T-helper 9 cell (primary cell): Measurements from ENCODE around the gene SLC35A4.
"Not testable (repeated sequence)": the region's sequence is repeated elsewhere in the genome, so short reads cannot be mapped to it uniquely, and the experiment has no call there.

Experiments
- DNase-seq: peaks from one replicate; pipeline ENCODE4 v3.0.0-alpha.2; 2020

The SLC35A4 gene

DNA sequence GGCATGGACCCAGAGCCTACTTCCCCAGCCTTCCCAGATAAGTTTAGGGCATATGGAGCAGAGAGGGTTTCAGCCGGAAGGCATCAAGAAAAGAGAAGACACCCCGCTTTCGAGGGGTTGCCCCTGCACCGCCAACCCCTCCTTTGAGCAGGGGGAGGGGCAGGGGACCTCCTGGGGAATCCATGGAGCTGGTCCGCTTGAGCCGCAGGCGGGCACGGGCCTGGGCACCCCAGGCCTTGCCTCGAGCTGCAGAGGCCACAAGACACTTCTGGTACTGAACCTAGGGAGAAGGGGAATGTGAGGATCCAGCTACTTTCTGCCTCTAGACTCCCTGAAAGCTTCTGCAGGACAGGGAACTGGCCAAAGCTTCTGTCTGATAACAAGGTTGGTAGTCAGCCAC lies 6.1 kb upstream of the SLC35A4 start:
- DNase-seq: no peak

DNA sequence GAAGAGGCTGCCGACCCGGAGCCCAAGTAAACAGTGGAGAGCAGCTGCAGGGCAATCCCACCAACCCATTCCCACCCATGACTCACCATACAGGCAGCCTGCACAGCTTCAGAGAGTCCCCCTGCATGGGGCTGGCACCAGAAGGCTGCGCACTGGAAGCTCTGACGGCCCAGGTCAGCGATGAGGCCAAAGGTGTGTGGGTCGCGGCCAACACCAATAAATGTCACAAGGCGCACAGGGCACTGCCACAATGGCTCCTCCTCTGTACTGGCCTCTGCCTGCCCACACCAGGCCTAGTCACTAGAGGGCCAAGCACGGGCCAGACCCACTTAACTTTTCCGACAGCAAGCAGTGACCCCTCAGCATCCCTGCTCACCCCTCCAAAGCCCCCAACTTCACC lies 4.4 kb upstream of the SLC35A4 start:
- DNase-seq: no peak

DNA sequence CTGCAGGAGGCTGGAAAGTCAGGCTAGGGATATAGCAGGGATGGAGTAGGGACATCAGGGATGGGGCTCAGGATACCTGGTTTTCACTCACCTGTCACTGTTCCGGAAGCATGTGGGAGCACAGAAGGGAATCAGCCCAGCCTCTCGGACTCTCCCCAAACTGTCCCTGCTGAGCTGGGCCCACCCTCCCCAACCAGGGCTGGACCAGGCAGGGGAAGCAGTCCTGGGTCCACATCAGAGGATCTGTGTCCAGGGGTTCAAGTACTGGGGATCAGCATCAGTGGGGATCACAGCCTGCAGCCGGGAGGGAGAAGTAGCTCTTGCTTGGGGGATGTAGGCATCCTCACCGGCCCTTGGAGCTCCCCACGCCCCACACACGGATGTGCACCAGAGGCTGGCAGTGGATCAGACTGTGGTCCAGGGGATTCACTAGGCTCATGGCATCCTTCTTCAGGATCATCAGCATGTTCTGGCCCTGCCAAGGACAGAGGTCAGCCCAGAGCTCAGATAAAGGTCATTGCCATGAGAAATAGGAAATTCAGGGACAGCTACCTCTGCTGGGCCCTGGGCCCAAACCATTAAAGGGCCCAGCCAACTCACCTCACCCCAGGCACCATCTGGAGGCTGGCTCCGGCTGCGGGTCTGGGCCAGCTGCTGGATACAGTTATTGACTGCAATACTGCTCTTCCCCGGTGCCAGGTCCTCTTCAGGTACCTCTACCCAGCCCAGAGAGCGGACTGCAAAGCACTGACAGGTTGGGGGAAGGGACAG lies 2.7 kb upstream of the SLC35A4 start:
- DNase-seq: no peak

DNA sequence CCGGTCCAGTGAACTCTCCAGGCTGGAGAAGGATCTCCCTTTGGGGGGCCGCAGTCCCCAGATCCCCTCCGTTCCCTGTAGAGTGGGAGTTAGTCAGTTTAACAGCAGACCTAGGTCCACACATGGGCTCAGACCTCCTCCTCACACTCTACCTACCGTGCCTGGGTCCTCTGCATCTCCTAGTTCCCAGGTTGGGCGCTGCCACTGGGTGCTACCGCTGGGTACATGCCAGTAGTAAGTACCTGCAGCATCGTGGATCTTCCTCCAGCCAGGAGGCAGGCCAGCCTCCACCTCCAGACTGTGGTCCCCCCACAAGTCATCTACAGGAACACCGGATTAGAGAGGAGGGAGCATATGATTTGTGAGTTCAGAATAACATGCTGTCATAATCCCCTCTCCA lies 1.0 kb upstream of the SLC35A4 start:
- DNase-seq: no peak

DNA sequence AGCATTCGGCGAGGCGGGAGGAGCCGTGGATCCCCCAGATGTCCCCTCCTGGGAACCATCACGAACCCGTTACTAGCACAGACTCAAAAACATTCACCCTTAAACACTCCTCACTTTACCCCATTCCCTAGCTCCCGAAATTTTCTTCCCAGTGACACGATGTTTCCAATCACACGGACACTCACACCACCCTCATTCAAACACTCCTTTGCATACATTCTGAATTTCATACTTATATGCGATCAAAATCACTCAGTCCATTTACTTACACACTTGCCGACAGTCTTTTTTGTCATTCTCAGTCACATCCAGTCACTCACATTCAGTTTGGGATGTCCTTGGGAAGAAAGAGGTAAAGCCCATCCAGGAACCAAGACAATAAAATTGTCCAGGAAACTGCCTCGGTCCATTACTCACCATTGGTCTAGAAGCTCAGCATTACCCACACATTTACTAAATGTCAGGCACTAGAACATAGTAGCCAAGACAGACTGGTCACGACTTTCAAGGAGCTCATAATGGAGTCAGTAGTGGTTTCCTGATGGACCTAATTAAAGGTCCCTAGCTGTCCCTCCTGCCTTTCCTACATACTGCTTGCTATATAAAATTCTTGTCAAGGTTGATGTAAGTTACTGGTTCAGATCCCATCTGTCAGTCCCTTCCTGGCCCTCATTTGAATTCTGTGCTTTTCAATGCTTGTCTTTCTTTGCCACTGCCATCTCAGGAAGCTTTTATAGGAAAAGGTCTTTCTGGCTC lies 574 bp downstream of the SLC35A4 start:
- no peak for DNase-seq

DNA sequence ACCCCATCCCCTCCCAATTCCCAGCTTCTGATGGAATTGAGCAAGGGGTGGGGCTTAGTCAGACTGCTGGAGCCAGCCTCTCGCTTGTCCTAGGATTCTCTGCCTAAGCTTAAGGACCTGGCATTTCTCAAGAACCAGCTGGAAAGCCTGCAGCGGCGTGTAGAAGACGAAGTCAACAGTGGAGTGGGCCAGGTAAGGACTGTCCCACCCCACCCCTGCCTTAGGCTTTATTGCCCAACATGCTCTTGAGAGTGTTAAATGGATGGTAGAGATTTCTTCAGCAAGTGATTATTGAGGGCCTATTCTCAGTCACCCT lies 1.1 kb downstream of the SLC35A4 start:
- DNase-seq: no peak

DNA sequence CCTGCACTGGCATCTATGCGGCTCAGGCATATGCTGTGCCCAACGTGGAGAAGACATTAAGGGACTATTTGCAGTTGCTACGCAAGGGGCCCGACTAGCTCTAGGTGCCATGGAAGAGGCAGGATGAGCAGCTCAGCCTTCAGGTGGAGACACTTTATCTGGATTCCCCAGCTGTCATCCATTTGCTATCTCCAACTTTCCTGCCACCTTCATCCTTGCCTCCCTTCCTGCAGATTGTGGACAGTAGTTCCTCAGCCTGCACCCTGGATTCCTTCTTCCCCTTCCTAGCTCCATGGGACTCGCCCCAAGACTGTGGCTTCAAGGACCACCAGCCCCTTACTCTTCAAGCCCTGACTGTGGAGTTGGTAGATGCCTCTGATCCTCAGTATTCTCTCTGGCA lies 2.0 kb downstream of the SLC35A4 start:
- no peak for DNase-seq

DNA sequence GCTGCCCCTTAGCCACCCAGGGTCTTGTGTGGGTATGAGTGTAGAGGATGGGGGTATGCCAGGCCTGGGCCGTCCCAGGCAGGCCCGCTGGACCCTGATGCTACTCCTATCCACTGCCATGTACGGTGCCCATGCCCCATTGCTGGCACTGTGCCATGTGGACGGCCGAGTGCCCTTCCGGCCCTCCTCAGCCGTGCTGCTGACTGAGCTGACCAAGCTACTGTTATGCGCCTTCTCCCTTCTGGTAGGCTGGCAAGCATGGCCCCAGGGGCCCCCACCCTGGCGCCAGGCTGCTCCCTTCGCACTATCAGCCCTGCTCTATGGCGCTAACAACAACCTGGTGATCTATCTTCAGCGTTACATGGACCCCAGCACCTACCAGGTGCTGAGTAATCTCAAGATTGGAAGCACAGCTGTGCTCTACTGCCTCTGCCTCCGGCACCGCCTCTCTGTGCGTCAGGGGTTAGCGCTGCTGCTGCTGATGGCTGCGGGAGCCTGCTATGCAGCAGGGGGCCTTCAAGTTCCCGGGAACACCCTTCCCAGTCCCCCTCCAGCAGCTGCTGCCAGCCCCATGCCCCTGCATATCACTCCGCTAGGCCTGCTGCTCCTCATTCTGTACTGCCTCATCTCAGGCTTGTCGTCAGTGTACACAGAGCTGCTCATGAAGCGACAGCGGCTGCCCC lies 2.6 kb downstream of the SLC35A4 start:
- no peak for DNase-seq

DNA sequence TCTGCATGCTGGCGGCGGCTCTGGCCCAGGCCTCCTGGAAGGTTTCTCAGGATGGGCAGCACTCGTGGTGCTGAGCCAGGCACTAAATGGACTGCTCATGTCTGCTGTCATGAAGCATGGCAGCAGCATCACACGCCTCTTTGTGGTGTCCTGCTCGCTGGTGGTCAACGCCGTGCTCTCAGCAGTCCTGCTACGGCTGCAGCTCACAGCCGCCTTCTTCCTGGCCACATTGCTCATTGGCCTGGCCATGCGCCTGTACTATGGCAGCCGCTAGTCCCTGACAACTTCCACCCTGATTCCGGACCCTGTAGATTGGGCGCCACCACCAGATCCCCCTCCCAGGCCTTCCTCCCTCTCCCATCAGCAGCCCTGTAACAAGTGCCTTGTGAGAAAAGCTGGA lies 3.2 kb downstream of the SLC35A4 start:
- no peak for DNase-seq

DNA sequence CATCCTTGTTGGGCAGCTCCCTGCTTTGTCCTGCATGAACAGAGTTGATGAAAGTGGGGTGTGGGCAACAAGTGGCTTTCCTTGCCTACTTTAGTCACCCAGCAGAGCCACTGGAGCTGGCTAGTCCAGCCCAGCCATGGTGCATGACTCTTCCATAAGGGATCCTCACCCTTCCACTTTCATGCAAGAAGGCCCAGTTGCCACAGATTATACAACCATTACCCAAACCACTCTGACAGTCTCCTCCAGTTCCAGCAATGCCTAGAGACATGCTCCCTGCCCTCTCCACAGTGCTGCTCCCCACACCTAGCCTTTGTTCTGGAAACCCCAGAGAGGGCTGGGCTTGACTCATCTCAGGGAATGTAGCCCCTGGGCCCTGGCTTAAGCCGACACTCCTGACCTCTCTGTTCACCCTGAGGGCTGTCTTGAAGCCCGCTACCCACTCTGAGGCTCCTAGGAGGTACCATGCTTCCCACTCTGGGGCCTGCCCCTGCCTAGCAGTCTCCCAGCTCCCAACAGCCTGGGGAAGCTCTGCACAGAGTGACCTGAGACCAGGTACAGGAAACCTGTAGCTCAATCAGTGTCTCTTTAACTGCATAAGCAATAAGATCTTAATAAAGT lies 3.9 kb downstream of the SLC35A4 start:
- no peak for DNase-seq

DNA sequence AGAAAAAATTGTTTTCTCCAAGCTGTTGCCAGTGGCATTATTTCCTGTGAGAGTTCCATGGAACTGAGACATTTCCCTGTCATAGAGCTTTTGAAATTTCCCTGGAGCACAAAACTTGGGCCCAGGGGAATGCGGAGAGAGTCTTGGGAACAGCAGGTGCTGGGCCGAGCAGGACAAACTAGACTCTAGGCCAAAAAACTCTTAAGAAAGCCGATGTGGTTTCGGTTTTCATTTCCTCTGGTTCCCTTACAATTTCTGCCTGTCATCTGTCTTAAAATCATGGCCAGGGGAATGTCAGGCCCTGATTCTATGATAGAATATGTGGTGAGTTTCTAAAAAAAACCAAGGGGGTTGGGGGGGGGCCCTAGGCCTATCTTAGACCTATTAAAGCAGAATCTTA lies 4.6 kb downstream of the SLC35A4 start:
- no peak for DNase-seq

DNA sequence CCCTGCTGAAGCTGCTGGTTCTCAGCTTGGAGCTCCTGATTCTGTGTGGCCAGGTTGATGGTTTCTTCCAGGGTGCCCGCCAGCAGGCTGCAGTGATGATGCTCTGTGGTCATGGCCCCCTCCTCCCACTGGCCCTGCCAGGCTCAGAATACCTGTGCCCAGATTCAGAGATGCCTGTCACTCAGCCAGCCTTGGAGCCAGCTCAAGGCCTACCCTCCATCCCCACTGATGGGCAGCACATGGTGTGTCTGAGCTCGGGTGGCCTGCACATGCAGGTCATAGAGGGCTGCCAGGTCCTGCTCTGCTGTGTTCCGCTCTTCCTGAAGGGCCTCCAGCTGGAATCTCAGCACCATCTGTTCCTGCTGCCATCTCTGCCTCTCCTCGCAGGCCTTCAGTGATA lies 5.4 kb downstream of the SLC35A4 start:
- no peak for DNase-seq

DNA sequence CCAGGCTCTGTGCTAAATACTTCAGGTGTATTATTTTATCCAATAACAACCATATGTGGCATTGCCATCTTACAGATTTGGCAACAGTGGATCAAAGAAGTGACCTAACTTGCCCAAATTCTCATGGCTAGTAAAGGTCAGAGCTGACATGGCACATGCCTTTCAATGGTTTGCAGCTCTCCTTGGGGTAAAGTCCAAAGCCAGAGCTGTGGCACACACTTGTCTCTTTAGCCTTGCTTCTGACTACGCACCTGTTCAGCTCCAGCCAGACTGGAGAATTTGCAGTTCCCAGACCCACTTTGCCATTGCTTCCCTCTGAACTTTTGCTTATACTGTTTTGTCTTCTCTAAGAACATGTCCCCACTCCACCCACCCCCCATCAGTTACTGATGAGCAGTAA lies 5.9 kb downstream of the SLC35A4 start:
- no peak for DNase-seq

DNA sequence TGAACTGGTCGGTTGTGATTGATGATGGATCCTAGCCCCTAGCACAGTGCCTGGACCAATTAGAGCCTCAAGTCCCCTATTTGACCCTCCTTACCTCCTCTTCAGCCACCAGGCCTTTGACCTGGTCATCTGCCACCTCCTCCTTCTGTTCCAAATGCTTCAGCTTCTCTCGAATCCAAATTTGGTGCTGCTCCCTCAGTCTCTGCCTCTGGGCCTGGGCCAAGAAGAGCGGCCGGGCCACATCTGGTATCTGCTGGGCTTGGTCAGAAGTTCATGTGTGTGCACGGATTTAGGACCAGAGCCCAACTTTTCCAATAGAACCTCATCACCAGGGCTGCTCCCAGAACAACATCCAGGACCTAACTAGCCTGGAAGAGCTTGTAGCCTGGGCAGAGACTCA lies 6.5 kb downstream of the SLC35A4 start:
- no peak for DNase-seq

DNA sequence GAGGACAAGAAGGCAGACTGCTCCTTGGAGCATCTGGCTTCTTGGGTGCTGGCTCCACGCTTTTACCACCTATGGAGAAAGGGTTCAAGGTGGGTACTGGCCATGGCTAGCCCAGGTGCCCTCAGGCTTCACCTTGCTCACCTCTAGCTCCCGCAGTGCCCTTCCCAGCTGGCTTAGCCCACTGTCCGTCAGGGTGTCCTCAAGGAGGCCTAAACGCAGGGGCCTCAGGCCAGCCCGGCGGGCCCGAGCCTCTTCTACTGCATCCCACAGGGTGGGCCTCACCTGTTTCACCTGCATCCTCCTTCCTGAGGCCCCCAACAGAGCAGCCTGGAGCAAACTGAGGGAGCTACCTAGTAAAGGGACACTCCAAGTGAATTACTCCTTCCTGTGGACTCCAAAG lies 9.1 kb downstream of the SLC35A4 start:
- no peak for DNase-seq

DNA sequence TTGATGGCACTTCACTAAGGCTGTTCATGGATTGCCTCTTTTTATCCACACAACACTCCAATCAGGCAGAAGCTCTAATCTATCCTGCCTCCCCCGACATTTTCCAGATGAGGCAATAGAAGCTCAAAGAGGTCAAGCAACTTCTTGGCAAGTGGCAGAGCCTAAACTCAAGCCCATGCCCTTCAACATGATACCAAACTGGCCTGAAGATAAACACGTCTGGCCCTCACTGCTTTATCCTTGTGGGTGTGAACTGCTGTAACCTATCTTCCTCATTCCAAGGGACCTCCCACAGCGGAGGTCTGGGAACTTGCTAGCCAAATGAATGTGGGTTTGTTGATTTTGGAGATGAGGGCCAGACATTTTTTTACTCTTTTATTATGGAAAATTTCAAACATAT lies 9.5 kb downstream of the SLC35A4 start:
- DNase-seq: no peak

DNA sequence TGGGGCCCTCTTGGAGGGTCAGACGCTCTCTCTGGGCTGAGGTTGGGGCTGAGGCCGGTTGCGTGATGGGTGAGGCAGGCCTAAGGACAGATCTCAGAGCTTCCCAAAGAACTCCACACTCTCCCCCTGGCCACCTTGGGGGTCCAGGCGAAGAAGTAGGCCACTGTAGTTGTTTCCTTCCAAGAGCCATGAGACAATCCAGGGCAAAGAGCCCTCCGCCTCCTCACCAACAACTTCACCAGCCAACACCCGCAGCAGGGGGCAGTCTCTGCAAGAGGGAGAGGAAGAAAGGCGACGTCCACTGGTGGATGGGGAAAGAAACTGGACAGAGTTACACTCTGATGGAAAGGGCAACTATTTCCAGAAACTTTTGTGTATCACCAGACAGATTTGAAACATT lies 10.7 kb downstream of the SLC35A4 start:
- DNase-seq: no peak

DNA sequence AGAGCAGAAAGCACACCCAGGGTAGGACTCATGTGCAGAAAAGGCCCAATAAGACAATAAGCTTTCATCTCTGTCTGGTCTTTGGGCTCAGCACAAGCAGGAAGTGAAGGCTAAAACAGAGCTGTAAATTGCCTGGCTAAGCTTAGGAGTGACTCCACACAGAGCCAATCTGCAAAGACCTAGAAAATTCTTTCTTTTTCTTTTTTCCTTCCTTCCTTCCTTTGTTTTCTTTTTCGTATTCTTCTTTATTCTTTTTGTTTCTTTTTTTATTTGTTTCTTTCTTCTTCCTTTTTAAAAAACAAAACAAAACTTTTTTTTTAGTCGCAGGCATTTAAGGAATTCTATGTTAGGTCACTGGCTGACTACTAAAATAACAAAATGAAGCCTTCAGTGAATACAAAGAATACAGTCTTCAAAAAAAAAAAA lies 12.2 kb downstream of the SLC35A4 start:
- DNase-seq: no peak

DNA sequence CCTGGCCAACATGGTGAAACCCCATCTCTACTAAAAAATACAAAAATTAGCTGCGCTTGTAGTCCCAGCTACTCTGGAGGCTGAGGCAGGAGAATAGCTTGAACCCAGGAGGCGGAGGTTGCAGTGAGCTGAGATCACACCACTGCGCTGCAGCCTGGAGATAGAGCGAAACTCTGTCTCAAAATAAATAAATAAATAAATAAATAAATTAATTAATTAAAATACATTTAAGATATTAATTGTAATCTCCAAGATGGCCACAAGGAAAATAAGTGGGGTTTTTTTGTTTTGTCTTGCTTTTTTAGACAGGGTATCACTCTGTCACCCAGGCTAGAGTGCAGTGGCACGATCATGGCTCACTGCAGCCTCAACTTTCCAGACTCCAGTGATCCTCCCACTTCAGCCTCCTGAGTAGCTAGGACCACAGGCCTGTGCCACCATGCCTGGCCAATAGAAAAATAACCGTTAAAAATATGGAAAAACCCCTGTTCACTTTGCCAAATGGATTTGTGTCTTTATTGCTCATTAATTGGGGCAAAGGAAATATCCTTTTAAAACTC lies 14.6 kb downstream of the SLC35A4 start:
- not testable (repeated sequence) for DNase-seq

DNA sequence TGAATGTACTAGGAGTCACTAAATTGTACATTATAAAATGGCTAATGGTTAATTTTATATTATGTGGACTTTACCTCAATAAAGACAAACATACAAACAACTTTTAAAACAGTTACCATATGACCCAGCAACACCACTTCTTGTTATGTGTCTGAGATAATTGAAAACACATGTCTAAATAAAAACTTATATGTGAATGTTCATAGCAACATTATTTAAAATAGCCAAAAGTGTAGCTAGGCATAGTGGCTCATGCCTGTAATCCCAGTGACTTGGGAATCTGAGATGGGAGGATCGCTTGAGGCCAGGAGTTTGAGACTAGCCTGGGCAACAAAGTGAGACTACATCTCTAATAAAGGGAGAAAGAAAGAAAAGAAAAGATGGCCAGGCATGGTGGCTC lies 22.9 kb downstream of the SLC35A4 start:
- no peak for DNase-seq

DNA sequence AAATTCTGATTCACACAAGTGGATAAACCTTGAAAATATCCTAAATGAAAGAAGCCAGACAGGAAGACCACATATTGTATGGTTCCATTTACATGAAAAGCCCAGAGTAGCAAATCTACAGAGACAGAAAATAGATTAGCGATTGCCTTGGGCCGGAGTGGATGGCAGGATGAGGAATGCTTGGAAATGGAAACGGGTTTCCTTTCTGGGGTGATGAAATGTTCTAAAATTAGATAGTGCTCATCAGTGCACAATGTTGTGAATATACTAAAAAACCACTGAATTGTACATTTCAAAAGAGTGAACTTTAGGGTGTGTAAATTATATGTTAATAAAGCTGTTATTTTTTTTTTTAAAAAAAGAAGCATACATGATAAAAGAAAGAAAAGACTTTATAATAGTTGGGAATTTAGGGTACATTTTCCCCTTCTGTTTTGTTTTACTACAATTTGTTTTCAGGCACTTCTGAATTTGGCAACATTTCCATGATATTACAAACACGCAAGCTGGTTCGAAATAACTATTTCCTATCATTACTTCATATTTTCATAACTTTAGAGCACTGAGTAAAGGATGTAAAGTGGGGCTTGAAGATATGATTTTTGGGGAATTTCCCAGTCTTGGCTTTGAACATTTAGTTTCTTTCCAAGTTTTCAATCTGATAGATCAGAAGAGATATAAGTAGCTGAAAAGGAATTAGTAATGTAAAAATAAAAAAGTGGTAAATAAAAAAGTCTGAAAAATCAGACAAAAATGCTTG lies 23.9 kb downstream of the SLC35A4 start:
- no peak for DNase-seq

DNA sequence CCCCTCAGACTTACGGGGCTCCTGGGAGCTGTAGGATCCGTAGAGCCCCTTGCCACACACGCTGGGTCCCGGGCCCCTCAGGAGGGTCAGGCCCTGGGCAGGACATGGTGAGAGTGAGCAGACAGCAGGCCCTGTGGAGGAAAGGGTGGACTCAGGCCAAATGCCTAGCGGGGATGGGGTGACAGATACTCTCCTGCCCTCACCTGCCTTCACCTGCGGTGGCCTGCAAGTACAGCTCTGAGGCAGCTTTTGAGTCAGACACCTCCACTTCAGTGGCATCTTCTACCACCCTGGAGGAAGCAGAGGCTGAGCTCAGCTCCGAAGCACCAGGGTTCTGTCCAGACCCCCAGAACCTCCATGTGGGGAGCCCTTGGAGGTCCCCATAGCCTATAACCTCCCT lies 26.2 kb downstream of the SLC35A4 start:
- DNase-seq: no peak
